NCI-H82 (cell line): ENCODE measurements around the gene RBM14.
"Not testable (repeated sequence)": the region's sequence is repeated elsewhere in the genome, so short reads cannot be mapped to it uniquely, and the experiment has no call there.

Experiments used
- DNase-seq: peaks from one replicate; lab custom pipeline; 2025; lab: John Stamatoyannopoulos, UW

The RBM14 gene

GRCh38 chr11:66616379-66617154 lies at the start of gene RBM14:
RBM14 (plus strand) TSS chr11:66616630; CDS start chr11:66616721, 91 bp downstream.
- DNase-seq = peak; percentile 99

- DNase-seq = no peak
Measured at GRCh38 chr11:66567787-66568123, 48.7 kb upstream of the RBM14 start.

GRCh38 chr11:66568124-66568916 lies 48.1 kb upstream of the RBM14 start, which contains the start of gene CTSF:
CTSF (minus strand) TSS chr11:66568606; CDS start chr11:66568486, 120 bp downstream.
- peak; percentile 14 for DNase-seq

GRCh38 chr11:66569076-66569475 lies 47.4 kb upstream of the RBM14 start:
- DNase-seq = peak; percentile 27

- DNase-seq = no peak
Measured at GRCh38 chr11:66570079-66570849, 46.2 kb upstream of the RBM14 start.

- no peak for DNase-seq
Measured at GRCh38 chr11:66570850-66571180, 45.6 kb upstream of the RBM14 start.

GRCh38 chr11:66579017-66579606 lies 37.3 kb upstream of the RBM14 start:
- DNase-seq = peak; percentile 79

GRCh38 chr11:66580803-66581202 lies 35.6 kb upstream of the RBM14 start:
- no peak for DNase-seq

- peak; percentile 76 for DNase-seq
Measured at GRCh38 chr11:66581261-66581660, 35.2 kb upstream of the RBM14 start.

- not testable (repeated sequence) for DNase-seq
Measured at GRCh38 chr11:66582565-66583147, 33.8 kb upstream of the RBM14 start.

GRCh38 chr11:66585447-66585846 lies 31.0 kb upstream of the RBM14 start:
- DNase-seq = not testable (repeated sequence)

- DNase-seq = no peak
Measured at GRCh38 chr11:66586136-66586535, 30.3 kb upstream of the RBM14 start.

GRCh38 chr11:66589315-66589714 lies 27.1 kb upstream of the RBM14 start:
- not testable (repeated sequence) for DNase-seq

GRCh38 chr11:66589996-66590675 lies 26.3 kb upstream of the RBM14 start:
- DNase-seq = no peak

GRCh38 chr11:66591175-66591574 lies 25.3 kb upstream of the RBM14 start:
- DNase-seq = no peak

- peak; percentile 96 for DNase-seq
Measured at GRCh38 chr11:66592457-66593302, 23.8 kb upstream of the RBM14 start, which contains the start of the genes CCDC87 and CCS. CCDC87 (minus strand) TSS chr11:66593063; CDS start chr11:66593015, 48 bp downstream. CCS (plus strand) TSS chr11:66593185; CDS start chr11:66593262, 77 bp downstream.

- DNase-seq = no peak
Measured at GRCh38 chr11:66593303-66593635, 23.2 kb upstream of the RBM14 start.

- DNase-seq = no peak
Measured at GRCh38 chr11:66593650-66594049, 22.8 kb upstream of the RBM14 start.

- peak; percentile 48 for DNase-seq
Measured at GRCh38 chr11:66595245-66595904, 21.1 kb upstream of the RBM14 start.

GRCh38 chr11:66598993-66599392 lies 17.4 kb upstream of the RBM14 start:
- DNase-seq = no peak
